ENCODE results near the gene ARID2. TPM values are rescaled to one million over a fixed set of nuclear protein-coding genes. Genes with fewer than 3 reads are reported as not detected.

ARID2 gene
- total RNA-seq, 2 experiments from 2014 or later: 27.7 to 28.3 TPM

DNA sequence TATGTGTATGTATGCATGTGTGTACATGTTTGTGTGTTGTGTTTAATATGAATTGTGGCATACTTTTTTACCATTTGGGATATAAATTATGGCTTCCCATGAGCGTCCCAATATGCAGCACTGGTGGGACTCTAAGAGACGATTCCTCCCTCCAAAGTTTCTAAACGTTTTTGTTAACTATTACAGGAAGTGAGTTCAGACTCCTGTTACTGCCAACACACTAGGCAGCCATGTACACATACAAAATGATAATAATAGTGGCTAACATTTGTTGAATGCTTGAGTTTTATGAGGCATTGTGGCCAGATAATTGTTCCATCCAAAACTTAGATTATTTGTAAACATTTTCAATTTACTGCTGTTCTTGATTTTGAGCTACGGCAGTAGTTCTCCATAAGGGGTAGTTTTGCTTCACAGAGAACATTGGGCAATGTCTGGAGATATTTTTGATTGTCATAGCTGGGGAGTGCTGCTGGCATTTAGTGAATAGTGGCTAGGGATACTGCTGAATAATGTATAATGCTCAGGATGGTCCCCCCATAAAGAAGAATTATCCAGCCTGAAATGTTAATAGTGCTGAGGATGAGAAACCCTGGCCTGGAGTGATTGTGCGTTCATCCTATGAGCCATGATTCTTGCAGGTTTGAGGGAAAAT is 45.1 kb downstream of the ARID2 start:
- intact Hi-C loops (cut with micrococcal nuclease): no loop called here
- H3K4me3 Mint-ChIP-seq: no peak overlapping the region
- peaks cover under 1% of the 10 kb centered on the region for H3K9me3 Mint-ChIP-seq
- no peak for DNase-seq
- no peaks in the 10 kb centered on the region for H3K27me3 Mint-ChIP-seq (ENCODE audit: low read depth)
- CTCF ChIA-PET: interaction anchor here (1.4 kb wide), 1 partner anchor 12 kb away, joined by 3 read pairs; no protein-coding TSS in a partner anchor
- no peak overlapping the region for H3K27ac Mint-ChIP-seq
- H3K36me3 Mint-ChIP-seq (ENCODE audit: low read depth): peaks cover 5% of the 10 kb centered on the region
- H3K4me1 Mint-ChIP-seq (ENCODE audit: low read depth): peaks cover 46% of the 10 kb centered on the region

DNA sequence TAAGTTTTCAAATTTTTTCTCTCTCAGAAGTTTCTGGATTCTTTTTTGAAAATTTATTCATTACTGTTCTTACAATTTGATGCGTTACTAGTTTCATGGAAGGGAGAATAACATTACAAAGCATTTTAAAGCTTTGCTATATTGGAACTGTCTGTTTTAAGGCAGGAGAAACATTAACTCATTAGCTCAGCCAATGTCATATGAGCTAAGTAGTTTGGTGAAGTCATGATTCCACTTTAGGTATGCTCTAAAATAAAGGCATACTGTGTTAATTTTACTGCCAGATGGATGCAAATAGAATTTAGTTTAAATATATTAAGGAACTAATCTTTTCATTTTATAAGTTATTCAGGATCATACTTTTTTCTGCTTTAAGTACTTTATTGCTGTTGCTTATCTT is 46.0 kb downstream of the ARID2 start:
- no peaks in the 10 kb centered on the region for H3K27me3 Mint-ChIP-seq (ENCODE audit: low read depth)
- H3K9me3 Mint-ChIP-seq: no peaks in the 10 kb centered on the region
- H3K4me3 Mint-ChIP-seq: no peak overlapping the region
- intact Hi-C loops (cut with micrococcal nuclease): no loop called here
- peaks cover 39% of the 10 kb centered on the region for H3K4me1 Mint-ChIP-seq (ENCODE audit: low read depth)
- H3K27ac Mint-ChIP-seq: no peak overlapping the region
- peaks cover 3% of the 10 kb centered on the region for H3K36me3 Mint-ChIP-seq (ENCODE audit: low read depth)
- CTCF ChIA-PET: interaction anchor here (0.5 to 1.4 kb wide), 3 partner anchors 10 to 235 kb away, joined by 3 to 4 read pairs (median 3); no protein-coding TSS in a partner anchor
- DNase-seq: no peak

DNA sequence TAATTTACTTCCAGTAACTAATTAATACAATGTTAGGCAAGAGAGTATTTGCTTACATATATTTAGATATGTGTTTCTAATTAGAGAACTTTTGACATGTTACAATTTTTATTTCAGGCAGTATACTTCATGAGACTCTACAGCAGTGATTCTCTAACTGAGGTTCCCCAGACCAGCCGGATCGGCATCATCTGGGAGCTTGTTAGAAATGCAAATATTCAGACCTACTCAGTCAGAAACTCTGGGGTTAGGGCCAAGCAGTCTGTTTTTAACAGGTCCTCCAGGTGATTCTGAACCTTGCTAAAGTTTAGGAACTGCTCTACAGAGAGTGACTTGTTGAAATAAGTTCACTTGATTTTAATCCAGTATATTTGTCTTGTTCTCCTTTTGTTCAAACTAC is 46.5 kb downstream of the ARID2 start:
- CTCF ChIA-PET: interaction anchor here (0.5 to 1.4 kb wide), 4 partner anchors 10 to 234 kb away, joined by 3 to 4 read pairs (median 3); no protein-coding TSS in a partner anchor
- peaks cover 34% of the 10 kb centered on the region for H3K4me1 Mint-ChIP-seq (ENCODE audit: low read depth)
- no peak overlapping the region for H3K4me3 Mint-ChIP-seq
- H3K27me3 Mint-ChIP-seq (ENCODE audit: low read depth): no peaks in the 10 kb centered on the region
- intact Hi-C loops (cut with micrococcal nuclease): no loop called here
- peaks cover 2% of the 10 kb centered on the region for H3K36me3 Mint-ChIP-seq (ENCODE audit: low read depth)
- no peak overlapping the region for H3K27ac Mint-ChIP-seq
- no peaks in the 10 kb centered on the region for H3K9me3 Mint-ChIP-seq
- no peak for DNase-seq

DNA sequence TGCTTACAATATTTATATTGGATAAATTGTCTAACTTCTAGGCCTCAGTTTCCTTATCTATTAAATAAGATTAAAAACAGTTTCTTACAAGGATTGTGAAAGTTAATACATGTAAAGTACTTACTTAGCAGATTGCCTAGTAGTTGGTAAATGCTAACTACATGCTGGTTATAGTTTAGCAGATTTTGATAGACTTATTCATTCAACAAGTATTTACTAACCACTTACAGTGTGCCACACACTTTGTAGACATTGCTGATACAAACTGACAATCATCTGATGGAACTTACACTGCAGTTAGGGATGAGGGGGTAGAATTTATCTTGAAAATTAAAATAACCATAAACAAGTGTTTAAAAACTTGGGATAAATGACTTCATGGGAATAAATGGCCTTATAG is 50.4 kb downstream of the ARID2 start:
- DNase-seq: no peak
- H3K9me3 Mint-ChIP-seq: no peaks in the 10 kb centered on the region
- CTCF ChIA-PET: no interaction called here
- H3K36me3 Mint-ChIP-seq (ENCODE audit: low read depth): peaks cover 2% of the 10 kb centered on the region
- no peak overlapping the region for H3K4me3 Mint-ChIP-seq
- intact Hi-C loops (cut with micrococcal nuclease): no loop called here
- H3K4me1 Mint-ChIP-seq (ENCODE audit: low read depth): peaks cover 13% of the 10 kb centered on the region
- no peaks in the 10 kb centered on the region for H3K27me3 Mint-ChIP-seq (ENCODE audit: low read depth)
- H3K27ac Mint-ChIP-seq: no peak overlapping the region

DNA sequence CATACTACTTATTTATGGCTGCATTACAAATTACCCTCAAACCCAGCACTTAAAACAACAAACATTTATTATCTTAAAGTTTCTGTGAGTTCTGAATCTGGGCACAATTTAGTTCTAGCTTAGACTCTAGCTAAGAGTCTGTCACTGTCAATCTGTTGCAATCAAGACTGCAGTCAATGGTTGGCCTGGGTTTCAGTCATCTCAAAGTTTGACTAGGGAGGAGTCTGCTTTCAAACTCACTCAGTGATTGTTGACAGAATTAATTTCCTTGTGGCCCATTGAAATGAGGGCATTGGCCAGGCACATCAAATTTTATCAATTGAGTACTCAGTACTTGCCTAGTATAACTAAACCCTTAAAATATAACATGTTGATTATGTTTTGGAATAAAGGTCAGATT is 51.6 kb downstream of the ARID2 start:
- CTCF ChIA-PET: no interaction called here
- peaks cover 8% of the 10 kb centered on the region for H3K4me1 Mint-ChIP-seq (ENCODE audit: low read depth)

DNA sequence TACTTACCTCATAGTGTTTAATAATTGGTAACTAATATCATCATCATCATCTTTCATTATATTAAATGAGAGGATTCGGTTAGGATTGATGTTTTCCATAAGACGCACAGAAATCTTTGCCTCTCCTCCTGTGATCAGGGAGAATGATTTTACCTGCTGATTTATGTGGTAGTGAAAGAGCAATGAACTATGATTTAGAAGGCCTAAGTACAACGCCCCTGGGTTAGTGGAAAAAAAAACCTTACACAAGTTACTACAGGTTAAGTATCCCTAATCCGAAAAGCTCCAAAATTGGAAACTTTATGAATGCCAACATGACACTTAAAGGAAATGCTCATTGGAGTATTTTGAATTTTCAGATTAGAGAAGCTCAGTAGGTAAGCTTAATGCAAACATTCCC is 55.8 kb downstream of the ARID2 start:
- H3K27me3 Mint-ChIP-seq (ENCODE audit: low read depth): no peaks in the 10 kb centered on the region
- DNase-seq: no peak
- H3K27ac Mint-ChIP-seq: no peak overlapping the region
- H3K4me1 Mint-ChIP-seq (ENCODE audit: low read depth): peaks cover 12% of the 10 kb centered on the region
- no peaks in the 10 kb centered on the region for H3K36me3 Mint-ChIP-seq (ENCODE audit: low read depth)
- H3K9me3 Mint-ChIP-seq: no peaks in the 10 kb centered on the region
- intact Hi-C loops (cut with micrococcal nuclease): no loop called here
- CTCF ChIA-PET: interaction anchor here (0.6 to 2.1 kb wide), 4 partner anchors 9 to 268 kb away, joined by 3 to 7 read pairs (median 4); no protein-coding TSS in a partner anchor
- no peak overlapping the region for H3K4me3 Mint-ChIP-seq

More for the DNA sequence above, 51.6 kb downstream of the ARID2 start:
- DNase-seq: no peak
- Mint-ChIP-seq H3K36me3 (ENCODE audit: low read depth) (peaks cover 2% of the 10 kb centered on the region), H3K9me3 (no peaks in the 10 kb centered on the region), H3K27ac (no peak overlapping the region), H3K4me3 (no peak overlapping the region), H3K27me3 (ENCODE audit: low read depth) (no peaks in the 10 kb centered on the region)
- intact Hi-C loops (cut with micrococcal nuclease): no loop called here

DNA sequence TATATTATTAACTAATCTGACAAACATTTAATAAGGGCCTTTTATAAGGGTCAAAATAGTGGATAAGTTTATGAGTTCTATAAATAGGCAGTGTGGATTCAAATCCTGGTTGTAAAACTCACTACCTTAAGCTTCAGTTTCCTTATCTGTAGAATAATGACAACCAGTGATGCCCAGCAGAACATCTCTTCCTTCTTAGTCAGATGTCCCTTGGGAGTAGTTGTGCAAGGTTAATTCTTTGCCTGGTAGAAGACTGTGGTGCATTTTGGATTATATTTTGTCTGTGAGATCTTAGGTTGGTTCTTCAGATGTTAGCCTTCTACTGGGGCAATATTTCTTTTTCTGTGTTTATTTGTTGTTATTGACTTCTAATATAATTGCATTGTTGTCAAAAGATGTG is 59.5 kb downstream of the ARID2 start:
- H3K9me3 Mint-ChIP-seq: no peaks in the 10 kb centered on the region
- H3K4me3 Mint-ChIP-seq: no peak overlapping the region
- no peak overlapping the region for H3K27ac Mint-ChIP-seq
- peaks cover 16% of the 10 kb centered on the region for H3K4me1 Mint-ChIP-seq (ENCODE audit: low read depth)
- CTCF ChIA-PET: no interaction called here
- no peaks in the 10 kb centered on the region for H3K27me3 Mint-ChIP-seq (ENCODE audit: low read depth)
- no peak for DNase-seq
- intact Hi-C loops (cut with micrococcal nuclease): no loop called here
- peaks cover 3% of the 10 kb centered on the region for H3K36me3 Mint-ChIP-seq (ENCODE audit: low read depth)

DNA sequence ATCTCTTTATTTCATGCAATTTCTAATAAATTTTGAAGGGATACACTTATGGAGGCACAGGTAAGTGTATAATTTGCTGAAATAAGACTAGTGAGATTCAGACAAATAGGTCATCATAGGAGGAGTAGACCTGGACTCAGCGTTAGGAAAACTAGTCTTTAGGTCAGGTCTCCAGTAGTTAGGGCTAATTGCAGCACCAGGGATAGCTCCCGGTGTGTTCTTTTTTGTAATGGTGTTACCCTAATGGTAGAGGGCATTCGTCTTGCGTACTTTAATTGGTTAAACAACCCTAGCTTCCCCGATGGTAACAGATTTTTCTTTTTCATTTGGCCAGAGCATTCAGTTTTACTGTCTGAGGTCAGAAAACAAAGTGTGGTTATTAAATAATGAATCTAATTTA is 64.9 kb downstream of the ARID2 start:
- H3K4me1 Mint-ChIP-seq (ENCODE audit: low read depth): peaks cover 10% of the 10 kb centered on the region
- H3K9me3 Mint-ChIP-seq: no peaks in the 10 kb centered on the region
- H3K27ac Mint-ChIP-seq: no peak overlapping the region
- DNase-seq: no peak
- H3K36me3 Mint-ChIP-seq (ENCODE audit: low read depth): peaks cover 13% of the 10 kb centered on the region
- CTCF ChIA-PET: no interaction called here
- H3K4me3 Mint-ChIP-seq: no peak overlapping the region
- no peaks in the 10 kb centered on the region for H3K27me3 Mint-ChIP-seq (ENCODE audit: low read depth)
- intact Hi-C loops (cut with micrococcal nuclease): no loop called here

DNA sequence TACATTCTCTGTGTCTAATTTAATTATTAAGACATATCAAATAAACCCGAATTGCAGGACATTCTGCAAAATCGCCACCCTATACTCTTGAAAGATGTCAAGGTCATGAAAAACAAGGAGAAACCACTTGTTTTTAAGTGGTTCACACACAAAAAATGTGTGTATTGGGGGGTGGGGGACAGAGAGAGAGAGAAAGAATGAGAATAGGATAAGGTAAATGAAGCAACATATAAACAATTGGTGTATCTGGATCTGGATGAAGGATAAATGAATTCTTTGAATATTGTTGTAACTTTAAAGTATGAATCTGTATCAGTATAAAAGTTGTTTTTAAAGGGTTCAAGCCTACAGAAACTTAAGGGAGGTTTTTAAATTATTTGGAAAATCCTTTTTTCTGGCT is 72.1 kb downstream of the ARID2 start:
- Mint-ChIP-seq H3K27ac (no peak overlapping the region), H3K4me3 (no peak overlapping the region), H3K4me1 (ENCODE audit: low read depth) (peaks cover 31% of the 10 kb centered on the region), H3K36me3 (ENCODE audit: low read depth) (peaks cover 9% of the 10 kb centered on the region), H3K27me3 (ENCODE audit: low read depth) (no peaks in the 10 kb centered on the region), H3K9me3 (no peaks in the 10 kb centered on the region)
- intact Hi-C loops (cut with micrococcal nuclease): no loop called here
- CTCF ChIA-PET: no interaction called here
- DNase-seq: no peak

DNA sequence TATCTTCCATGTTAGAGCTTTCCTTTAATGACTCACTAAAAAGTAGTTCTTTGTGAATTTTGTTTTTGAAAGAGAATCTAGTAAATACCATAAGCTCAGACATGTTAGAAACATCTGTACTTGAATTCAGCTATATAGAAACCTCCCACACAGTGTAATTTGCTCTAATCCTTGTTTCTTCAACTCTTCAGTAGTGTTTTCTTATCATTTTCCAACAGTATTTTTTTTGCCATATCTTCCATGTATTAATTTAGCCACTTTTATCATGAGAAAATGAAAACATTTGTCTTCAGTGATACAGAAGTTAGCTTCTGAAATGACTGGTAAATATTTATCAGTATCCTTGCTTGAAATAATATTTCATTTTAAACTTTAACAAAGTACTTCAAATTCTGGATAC is 73.6 kb downstream of the ARID2 start:
- no peak for DNase-seq
- no peaks in the 10 kb centered on the region for H3K27me3 Mint-ChIP-seq (ENCODE audit: low read depth)
- peaks cover 37% of the 10 kb centered on the region for H3K4me1 Mint-ChIP-seq (ENCODE audit: low read depth)
- H3K27ac Mint-ChIP-seq: no peak overlapping the region
- no peak overlapping the region for H3K4me3 Mint-ChIP-seq
- intact Hi-C loops (cut with micrococcal nuclease): no loop called here
- peaks cover 9% of the 10 kb centered on the region for H3K36me3 Mint-ChIP-seq (ENCODE audit: low read depth)
- no peaks in the 10 kb centered on the region for H3K9me3 Mint-ChIP-seq
- CTCF ChIA-PET: interaction anchor here (1.3 kb wide), 1 partner anchor 259 kb away, joined by 4 read pairs; no protein-coding TSS in a partner anchor

DNA sequence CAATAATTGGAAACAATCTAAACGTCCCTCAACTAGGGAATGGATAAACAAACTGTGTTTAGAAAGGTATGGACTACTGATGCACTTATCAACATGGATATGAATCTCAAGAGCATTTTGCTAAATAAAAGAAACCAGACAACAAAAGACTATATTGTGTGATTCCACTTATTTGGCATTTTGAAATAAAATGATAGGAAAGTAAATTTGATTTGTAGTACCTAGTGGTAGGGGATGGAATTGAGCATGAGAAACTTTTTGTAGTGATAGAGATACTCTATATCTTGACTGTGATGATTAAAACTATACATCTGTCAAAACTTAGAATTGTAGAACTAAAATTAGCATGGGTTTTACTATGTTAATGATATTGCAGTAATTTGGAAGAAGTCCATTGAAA is 87.1 kb downstream of the ARID2 start:
- CTCF ChIA-PET: no interaction called here
- Mint-ChIP-seq H3K4me1 (ENCODE audit: low read depth) (no peaks in the 10 kb centered on the region), H3K27me3 (ENCODE audit: low read depth) (no peaks in the 10 kb centered on the region), H3K36me3 (ENCODE audit: low read depth) (peaks cover 7% of the 10 kb centered on the region), H3K9me3 (no peaks in the 10 kb centered on the region), H3K27ac (no peak overlapping the region), H3K4me3 (no peak overlapping the region)
- DNase-seq: no peak
- intact Hi-C loops (cut with micrococcal nuclease): no loop called here

DNA sequence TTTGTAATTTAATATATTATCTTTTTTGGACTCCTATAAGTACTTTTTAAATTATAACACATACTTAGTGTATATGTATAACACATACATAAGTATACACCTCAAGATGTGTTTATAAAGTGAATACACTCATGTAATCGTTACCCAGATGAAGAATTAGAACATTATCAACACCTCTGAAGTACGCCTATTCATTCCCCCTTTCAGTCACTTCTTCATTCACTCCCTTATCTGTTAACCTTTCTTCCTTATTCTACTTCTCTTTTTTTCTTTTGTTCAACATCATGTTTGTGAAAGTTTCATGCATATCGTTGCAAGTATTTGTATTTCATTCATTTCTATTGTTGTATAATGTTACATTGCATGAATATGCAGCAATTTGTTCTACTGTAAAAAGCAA is 98.5 kb downstream of the ARID2 start:
- H3K9me3 Mint-ChIP-seq: peaks cover 5% of the 10 kb centered on the region
- DNase-seq: no peak
- no peak overlapping the region for H3K4me3 Mint-ChIP-seq
- H3K27ac Mint-ChIP-seq: no peak overlapping the region
- CTCF ChIA-PET: interaction anchor here (1.5 kb wide), 1 partner anchor 177 kb away, joined by 3 read pairs; no protein-coding TSS in a partner anchor
- intact Hi-C loops (cut with micrococcal nuclease): no loop called here
- no peaks in the 10 kb centered on the region for H3K27me3 Mint-ChIP-seq (ENCODE audit: low read depth)
- no peaks in the 10 kb centered on the region for H3K4me1 Mint-ChIP-seq (ENCODE audit: low read depth)
- peaks cover 43% of the 10 kb centered on the region for H3K36me3 Mint-ChIP-seq (ENCODE audit: low read depth)

DNA sequence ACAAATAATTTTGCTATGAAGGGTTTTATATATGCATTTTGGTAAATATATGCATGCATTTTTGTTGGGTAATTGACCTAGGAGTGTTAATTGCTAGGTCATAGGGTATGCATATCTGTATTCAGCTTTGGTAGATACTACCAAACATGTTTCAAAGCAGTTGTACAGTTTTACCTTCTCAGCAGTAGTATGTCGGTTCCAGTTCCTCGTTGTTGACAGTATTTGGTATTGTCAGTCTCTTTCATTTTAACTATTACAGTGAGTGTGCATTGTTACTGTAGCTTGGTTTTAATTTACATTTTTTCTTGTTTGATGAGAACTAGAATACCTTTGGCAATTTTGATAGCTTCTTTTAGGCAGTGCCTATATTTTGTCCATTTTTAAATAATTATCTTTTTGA is 98.9 kb downstream of the ARID2 start:
- CTCF ChIA-PET: no interaction called here
- Mint-ChIP-seq H3K4me3 (no peak overlapping the region), H3K36me3 (ENCODE audit: low read depth) (peaks cover 38% of the 10 kb centered on the region), H3K27ac (no peak overlapping the region), H3K27me3 (ENCODE audit: low read depth) (no peaks in the 10 kb centered on the region), H3K4me1 (ENCODE audit: low read depth) (peaks cover 1% of the 10 kb centered on the region), H3K9me3 (peaks cover 5% of the 10 kb centered on the region)
- DNase-seq: no peak
- intact Hi-C loops (cut with micrococcal nuclease): no loop called here
